ENCODE measurements around the gene RASGRF1.
A peak's percentile ranks its signal among the peaks of the same experiment; 100 is the strongest.

RASGRF1 gene

DNA sequence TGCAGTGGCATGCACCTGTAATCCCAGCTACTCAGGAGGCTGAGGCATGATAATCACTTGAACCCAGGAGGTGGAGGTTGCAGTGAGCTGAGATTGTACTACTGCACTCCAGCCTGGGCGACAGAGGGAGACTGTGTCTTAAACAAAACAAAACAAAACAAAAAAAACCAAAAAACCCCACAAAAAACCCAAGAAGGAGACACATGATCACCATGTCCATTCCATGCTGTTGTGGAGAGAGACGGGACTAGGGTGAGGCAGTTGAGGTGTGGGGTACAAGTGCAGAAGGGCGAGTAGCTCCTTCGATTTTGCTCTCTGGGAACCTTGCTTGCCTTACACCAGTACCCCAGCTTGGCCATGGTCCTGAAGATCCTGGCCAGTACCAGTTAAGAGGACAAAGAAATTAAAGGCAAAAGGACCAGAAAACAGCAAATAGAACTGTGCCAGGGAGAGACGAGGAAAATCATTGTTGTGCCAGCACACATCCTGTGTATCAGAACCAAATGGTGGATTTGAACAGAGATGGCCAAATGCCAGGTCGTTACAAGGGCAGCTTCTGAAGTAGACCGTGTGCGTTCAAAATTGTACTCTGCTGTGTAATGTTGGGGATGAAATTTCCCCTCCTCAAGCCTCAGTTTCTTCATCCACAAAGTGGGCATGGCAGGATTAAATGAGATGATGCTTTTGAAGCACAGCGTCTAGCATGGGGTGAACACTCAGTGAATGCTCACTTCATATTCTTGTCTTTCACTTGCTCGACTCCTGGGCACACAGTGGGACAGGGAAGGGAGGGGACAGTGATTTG is 102.8 kb downstream of the RASGRF1 start:
- no peak for DNase-seq (ENCODE audit: low spot score)

DNA sequence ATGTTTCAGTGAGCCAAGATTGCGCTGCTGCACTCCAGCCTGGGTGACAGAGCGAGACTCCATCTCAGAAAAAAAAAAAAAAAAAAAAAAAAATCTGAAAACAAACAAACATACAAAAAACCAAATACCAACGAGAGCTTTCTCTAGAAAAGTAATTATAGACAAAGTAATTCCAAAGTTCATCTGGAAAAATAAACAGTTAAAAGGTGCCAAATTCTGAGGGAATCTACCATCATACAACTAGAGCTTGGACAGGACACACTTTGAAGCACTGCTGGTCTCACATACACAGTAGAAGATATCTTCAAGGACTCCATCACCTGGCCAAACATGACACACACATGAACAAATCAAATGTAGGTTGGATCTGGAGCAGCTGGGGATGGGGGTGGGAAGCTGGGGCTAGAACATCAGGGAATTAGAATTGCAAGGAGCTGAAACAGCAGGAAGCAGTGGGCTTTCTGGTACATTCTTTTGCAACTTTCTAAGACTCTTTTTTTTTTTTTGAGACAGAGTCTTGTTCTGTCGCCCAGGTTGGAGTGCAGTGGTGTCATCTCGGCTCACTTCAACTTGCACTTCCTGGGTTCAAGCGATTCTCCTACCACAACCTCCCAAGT is 104.6 kb downstream of the RASGRF1 start:
- no peak for DNase-seq (ENCODE audit: low spot score)

DNA sequence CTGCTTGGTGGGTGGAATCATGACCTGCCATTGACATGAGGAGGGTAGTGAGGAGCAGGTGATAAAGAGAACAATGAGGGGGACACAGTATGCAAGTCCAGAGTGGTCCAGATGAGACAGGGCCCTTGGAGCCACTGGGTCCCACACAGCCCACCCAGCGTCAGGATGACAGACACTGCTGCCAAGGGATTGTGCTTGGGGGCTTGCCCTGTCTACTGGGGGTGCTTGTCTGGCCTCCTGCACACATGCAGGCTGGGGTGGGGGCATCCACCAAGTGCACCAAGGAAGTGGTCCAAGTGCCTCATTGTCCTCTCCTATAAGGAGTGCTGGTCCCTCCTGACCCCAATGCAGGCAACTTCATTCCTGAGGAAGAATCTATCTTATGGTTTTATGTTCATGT is 106.5 kb downstream of the RASGRF1 start:
- no peak for DNase-seq (ENCODE audit: low spot score)

DNA sequence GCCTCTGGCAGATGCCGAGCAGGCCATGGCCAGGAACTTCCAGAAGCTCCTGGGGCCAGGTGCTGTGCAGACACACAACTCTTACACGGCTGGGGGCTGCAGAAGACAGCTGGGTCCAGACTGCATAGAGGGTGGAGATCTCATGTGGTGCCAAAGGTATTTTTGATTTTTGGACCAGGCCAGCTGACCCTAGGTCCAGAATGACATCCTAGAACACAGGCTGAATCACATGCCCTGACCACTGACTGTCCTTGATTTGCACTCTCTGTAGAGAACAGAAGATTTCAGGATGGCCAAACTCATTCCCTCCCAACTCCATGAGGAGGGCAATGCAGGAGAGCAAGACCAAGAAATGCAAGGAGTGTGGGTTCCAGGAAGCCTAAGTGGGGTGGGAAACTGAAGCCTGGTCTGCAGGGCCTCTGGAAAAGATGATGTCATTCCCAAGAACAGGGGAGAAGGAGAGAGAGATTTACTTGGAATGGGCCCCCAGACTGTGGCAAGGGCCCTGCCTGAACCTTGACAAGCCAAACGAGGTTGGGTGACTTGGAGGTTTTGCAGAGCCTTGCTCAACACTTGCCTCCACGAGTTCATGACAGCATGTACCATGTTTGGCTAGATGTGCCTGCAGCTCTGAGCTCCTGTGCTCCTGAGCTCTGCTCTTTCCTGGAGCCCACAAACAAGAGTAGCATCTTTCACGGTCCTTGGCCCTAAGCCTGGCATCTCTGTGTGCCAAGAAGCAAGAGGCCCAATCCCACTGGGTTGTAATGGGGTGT is 107.2 kb downstream of the RASGRF1 start:
- no peak for DNase-seq (ENCODE audit: low spot score)

DNA sequence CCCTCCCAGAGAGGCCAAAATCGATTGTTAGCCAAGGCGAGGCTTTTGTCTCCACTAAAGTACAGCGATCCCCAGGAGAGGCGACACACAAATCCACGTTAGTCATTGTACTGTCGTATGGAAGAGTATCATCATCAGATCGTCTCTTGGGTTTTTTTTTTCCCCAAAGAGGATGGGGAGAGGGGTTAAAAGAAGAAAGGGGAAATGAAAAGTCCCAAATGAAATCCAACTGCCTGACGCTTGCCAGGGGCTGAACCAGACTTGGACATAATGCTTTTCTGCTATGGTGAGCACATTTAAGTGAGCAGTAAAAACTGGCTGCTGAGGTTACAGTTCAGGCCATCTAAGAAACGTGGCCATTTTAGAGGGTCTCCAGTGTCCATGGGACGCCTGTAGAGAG is 107.8 kb downstream of the RASGRF1 start:
- no peak for DNase-seq (ENCODE audit: low spot score)

DNA sequence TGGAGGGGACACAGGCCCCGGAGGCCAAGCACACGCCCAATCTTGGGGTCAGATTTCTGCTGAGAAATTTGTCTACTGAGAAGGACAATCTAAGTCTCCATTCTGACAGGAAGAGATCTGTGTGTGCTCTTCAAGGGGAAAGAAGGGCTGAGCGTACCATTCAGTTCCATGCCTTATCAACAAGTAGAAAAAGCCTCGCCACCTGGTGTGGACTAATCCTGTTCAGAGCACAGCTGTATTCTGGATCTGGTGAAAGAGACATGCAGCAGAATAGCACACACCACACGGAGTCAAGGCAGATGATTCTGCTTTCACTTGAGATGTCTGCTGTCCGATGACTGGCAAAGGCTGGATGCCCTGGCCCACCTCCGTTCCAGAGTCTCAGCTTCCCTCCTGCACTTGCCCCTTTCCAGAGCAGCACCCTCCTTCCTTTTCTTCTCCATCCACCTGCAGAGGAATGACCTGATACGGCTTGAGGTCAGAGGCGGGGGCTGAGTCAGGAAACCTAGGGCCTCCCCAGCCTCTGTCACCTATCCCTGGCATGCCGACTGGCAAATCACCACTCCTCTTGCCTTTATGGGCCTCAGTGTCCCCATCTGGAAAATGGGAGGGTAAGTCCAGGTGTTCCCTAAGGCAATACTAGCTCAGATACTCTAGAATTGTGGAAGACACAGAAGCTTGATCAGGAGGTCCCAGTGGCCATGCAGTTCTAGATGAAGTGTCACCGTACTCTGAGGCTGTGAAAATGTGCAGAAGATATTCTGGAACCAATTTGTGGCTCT is 108.9 kb downstream of the RASGRF1 start:
- DNase-seq (ENCODE audit: low spot score): no peak

DNA sequence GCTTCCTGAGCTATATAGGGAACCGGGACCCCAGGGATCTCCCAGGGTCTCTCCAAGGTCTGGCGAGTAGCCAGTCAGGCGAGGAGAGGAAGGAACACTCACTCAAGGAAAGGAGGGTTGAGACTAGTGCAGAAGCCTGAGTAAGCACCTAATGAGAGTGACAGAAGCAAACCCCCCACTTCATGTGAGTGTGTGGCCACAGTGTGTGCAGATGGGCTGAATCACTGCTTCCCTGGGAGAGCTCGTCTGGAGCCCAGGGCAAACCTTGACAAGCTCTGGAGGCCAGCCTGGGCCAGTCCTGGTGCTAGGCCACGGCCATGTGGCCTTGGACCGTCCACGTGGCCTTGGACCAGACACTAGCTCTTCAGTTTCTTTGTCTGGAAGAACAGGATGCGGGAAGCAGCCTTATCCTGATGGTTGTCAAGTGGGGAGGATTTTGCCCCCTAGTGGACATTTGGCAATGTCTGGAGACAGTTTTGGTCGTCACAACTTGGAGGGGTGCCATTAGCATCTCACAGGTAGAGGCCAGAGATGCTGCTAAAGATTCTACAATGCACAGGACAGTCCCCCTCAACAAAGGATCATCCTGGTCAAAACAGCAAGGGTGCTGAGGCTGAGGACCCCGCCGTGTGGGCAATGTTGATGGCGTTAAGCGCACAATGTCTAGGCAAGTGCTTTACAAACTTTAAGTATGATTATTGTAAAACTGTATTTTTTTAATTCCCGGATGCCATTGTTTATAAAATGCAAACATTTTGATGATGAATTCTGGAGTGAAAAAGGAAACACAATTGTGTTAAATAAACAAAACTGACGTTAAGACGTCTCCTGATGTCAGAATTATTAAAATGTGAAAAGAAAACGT is 110.9 kb downstream of the RASGRF1 start:
- DNase-seq (ENCODE audit: low spot score): peak; percentile 21

DNA sequence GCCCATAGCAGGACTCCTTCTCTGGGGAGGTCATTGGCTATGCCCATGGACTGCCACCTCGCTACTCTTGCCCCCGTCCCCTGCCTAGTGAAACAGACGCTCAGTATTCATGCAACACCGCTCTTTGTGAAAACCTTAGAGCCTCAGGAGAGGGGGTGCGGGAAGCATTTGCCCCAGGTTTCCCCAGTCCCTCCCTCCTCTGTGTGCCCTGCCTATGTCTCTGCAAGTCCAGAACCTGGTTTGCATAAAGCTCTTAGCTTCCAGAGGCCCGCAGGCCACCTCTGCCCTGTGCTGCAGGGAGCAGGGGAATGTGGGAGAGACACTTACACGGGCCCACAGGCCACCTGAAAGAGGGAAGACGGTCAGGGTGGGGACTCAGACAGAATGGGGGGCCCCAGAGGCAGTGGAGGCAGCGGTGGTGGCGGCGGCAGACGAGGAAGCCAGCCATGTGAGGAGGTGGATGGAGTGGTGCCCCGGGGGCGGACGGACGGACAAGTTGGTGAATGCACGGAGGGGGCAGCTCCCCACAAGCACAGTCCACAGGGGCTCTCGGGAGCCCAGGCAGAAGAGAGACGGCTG is 111.9 kb downstream of the RASGRF1 start:
- DNase-seq (ENCODE audit: low spot score): no peak

DNA sequence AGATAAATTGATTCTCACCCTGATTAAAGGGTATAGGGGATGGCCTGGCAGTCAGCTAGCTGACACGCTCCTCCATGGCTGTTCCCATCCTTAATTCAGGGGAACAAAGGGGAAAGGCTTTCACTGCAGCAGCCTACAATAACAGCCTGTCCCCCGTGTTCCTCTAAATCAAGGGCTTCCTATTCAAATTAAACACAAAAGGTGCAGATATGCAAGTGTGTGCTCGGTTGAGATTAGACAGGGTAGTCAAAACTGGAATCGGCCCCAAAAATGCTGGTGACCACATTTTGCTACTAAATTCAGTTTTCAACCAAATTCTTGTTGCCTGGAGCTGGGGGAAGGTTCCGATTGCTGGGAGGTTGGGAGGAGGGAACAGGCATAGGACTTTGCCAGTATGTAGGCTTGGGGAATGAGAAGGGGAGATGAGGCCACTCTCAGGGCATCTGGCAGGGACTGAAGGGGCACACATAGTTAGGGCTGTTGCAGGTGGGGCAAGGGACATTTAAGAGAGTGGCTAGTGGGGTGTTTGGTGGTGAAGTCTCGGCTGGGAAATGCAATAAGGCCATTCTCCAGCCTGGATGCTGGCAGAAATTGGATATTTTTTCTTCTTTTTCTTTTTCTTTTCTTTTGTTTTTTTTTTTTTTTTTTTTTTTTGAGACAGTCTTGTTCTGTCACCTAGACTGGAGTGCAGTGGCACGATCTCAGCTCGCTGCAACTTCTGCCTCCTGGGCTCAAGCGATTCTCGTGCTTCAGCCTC is 112.8 kb downstream of the RASGRF1 start:
- DNase-seq (ENCODE audit: low spot score): no peak

DNA sequence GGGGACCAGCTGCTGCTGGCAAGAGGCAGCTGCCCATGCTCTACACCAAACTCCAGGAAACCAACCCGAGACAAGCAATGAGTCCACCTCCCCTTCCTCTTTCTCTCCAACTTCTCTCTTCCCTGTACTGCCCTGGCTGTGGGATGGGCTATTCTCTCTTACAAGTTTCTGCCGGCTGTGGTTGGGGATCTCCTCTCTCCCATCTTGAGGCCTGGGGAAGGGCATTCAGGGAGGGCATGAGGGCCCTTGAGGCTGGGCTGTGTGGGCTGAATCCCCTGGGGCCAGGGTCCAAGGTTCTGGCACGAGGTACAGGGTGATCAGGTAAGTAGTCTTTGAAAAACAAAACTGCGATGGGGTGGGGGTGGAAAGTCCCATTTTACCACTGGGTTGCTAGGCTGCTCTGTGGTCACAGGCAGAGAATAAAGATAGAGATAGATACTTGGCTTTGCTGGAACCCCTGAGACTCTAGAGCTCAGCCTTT is 113.4 kb downstream of the RASGRF1 start:
- no peak for DNase-seq (ENCODE audit: low spot score)

DNA sequence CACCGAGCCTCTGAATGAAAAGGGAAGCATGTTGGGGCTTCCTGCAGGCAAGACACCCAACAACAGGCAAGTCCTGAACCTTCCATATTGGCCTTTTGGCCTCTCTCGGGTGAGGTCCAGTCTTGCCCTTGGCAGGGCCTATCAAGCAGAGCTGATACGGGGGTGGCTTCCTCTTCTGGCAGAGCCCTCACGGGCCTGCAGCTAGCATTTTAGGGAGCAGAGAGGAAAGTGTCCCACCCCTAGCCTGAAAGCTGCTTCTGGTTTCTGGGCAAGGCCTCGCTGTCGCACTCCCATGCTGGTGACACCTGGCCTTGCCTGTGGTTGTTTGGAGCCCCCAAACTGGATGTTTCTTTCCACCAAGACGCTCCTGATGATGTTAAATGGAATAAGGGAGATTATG is 113.9 kb downstream of the RASGRF1 start:
- DNase-seq (ENCODE audit: low spot score): no peak

DNA sequence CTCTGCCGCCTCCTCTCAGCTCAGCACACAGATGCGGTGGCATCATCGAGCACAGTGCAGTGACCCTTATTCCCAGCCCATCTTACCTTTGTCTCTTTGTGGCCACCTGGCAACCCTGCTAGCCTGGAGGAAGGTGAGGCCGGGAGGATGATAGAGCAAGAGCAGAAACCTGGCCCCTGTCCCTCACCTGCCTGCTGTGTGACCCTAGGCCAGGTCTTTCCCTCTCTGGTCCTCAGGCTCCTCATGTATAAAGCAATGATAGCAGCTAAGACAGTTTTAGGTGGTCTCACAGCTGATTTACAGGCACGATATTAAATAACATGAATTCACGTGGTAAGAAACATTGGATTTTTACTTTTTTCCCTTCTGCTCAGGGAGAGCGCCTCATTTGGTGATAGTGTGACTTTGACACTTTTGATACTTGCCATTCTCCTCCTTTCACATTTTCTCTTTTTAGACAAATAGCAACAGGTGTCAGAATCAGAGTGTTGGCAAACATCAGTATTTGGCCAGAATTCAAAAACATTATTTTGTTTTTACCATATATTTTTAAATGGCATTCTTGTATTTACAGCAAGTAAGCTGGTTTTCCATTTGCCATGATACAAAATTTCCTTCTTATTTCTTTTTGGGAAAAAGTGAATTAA is 116.2 kb downstream of the RASGRF1 start:
- no peak for DNase-seq (ENCODE audit: low spot score)

DNA sequence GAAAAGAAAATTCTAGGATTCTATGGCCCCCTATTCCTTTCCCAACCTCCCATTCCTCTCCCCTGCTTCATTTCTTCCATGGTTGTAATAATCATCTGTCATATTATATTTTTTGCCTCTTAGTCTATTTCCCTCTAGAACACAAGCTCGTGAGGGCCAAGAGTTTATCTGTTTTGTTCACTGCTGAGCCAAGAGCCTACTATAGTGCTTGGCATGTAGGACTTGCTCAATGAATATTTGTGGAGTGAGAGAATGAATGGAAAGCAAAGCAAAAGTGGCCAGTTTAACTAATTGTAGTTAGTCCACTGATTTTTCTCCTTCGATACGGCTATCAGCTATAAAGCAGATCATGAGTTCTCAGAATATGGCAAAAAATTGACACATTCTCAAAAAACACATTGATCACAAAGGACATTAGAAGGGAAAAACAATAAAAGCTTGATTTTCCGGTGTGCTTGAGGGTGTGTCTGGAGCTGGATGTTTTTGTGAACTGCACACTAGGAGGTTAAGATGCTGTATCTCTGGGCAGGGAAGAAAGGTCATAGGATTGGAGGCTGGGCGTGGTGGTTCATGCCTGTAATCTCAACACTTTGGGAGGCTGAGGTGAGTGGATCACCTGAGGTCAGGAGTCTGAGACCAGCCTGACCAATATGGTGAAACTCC is 120.8 kb downstream of the RASGRF1 start:
- no peak for DNase-seq (ENCODE audit: low spot score)

DNA sequence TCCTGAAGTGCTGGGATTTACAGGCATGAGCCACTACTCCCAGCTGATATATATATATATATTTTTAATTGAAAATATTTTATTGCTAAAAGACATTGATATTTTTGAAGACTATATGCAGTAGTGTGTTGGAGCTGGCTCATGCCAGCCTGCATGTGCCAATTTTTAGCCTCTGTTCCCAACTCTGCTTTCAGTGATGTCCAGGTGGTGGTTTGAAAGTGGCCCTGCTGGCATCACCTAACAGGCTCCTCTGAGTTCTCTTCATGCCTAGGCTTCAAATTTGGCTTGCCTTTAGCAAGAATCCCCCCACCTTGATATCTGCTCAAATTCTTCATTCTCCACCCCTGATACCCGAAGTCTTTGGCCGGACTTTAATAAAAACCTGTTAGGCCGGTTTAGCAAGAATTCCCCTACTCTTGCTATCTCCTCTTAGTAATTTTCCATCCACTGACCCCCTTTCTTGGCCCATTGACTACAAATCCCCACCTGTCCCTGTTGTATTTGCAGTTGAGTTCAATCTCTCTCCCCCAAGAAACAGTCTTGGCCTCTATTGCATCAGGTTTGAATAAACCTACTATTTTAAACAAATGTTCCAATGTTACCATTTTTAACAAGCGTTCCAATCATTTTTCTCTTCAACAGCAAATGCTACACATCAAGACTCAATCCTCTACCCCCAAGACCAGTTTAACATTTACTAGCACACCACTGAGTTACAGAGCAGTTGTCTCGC is 121.9 kb downstream of the RASGRF1 start:
- no peak for DNase-seq (ENCODE audit: low spot score)

DNA sequence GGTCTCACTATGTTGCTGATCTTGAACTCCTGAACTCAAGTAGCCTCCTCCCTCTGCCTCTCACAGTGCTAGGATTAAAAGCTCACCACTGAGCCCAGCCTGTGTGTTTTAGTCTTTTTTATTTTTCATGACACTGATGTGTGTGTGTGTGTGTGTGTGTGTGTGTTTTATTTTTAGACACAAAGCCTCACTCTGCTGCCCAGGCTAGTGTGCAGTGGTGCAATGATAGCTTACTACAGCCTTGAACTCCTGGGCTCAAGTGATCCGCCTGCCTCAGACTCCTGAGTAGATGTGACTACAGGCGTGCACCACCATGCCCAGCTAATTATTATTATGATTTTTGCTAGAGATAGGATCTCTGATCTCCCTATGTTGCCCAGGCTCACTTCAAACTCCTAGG is 122.5 kb downstream of the RASGRF1 start:
- no peak for DNase-seq (ENCODE audit: low spot score)

DNA sequence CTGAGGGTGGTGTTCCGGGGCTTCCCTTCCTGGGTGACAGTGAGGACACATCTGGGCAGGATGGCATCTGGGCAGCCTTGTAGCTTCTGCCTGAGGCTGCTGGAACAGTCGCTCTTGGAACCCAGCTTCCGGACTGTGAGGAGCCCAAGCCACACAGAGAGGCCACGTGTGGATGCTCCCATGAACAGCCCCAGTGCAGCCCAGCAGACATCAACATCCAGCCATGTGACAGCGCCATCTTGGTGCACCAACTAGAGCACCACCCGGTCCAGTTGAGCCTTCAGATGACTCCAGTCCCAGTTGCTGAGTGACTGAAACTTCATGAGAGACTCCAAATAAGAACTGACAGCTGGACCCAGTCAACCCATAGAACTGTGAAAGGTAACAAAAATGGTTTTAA is 130.3 kb downstream of the RASGRF1 start:
- no peak for DNase-seq (ENCODE audit: low spot score)

DNA sequence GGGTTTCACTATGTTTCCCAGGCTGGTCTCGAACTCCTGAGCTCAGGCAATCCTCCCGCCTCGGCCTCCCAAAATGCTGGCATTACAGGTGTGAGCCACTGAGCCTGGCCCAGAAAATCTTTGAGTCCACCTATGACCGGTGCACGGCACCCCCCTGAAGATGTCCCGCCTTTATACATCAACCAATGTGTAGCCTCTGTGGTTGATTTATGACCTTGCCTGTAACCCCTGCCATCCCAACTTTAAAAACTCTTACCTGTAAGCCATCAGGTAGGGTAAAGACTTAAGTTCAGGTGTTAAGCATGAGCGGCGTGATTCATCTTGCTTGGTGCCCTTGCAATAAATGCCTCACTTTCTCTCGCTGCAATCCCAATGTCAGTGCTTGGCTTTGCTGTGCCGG is 131.2 kb downstream of the RASGRF1 start:
- DNase-seq (ENCODE audit: low spot score): no peak

DNA sequence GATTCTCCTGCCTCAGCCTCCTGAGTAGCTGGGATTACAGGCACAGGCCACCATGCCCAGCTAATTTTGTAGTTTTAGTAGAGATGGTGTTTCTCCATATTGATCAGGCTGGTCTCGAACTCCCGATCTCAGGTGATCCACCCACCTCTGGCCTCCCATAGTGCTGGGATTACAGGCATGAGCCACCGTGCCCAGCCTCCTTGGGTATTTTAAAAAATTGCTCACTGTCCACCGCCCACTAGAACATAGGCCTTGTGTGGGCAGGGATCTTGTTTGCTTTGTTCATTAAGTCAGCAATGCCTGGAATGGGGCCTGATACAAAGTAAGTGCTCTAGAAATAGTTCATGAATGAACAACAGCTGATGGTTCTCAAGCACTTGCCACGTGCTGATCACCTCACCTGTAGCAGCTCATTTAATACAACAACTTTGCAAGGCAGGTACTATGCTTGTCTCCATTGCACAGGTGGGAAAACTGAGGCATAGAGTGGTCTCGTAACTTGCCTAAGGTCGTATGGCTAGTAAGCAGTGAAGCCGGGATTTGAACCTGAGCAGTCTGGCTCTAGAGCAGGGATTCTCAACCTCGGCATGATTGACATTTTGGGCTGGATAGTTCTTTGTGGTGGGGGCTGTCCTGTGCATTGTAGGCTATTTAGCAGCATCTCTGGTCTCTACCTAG is 133.0 kb downstream of the RASGRF1 start:
- no peak for DNase-seq (ENCODE audit: low spot score)

All from putamen (tissue), 1 donor.